HK-2 (cell line): ENCODE data around the gene DMD.
"Not testable (repeated sequence)": the region's sequence is repeated elsewhere in the genome, so short reads cannot be mapped to it uniquely, and the experiment has no call there.

Experiments used
- DNase-seq: peaks from one replicate; pipeline ENCODE4 v3.0.0-alpha.2; 2018; ENCODE audit not compliant: unreplicated experiment

DMD gene

DNA sequence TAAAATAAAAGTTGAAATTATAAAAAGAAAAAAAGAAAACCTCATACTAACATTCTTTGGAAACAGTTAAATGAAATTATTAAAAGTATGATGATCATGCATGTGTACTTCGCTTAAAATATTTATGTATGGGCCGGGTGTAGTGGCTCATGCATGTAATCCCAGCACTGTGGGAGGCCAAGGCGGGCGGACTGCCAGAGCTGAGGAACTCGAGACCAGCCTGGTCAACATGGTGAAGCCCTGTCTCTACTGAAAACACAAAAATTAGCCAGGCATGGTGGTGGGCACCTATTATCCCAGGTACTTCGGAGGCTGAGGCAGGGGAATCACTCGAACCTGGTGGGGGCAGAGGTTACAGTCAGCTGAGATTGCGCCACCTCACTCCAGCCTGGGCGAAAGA is 1187.3 kb downstream of the DMD start:
- DNase-seq: no peak

DNA sequence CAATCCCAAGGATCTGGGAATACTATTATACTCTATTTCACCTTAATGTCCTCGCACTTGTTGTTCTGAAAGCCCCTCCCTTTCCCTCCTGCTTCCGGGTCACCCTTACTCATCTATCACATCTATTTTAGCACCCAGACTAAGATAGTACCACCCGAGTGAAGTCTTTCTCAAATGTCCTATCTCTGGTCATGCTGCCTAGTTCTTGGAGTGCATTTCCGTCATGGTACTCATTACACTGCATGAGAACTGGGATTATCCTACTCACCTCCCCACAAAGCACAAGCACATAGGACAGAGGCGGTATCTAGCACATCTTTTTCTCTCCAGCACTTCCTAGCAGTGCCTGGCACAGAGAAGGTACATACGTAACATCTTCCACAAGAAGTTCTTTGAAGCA is 1195.2 kb downstream of the DMD start:
- DNase-seq: no peak

GRCh38 chrX:32010948-32011347 is 1200.4 kb downstream of the DMD start:
- no peak for DNase-seq

DNA sequence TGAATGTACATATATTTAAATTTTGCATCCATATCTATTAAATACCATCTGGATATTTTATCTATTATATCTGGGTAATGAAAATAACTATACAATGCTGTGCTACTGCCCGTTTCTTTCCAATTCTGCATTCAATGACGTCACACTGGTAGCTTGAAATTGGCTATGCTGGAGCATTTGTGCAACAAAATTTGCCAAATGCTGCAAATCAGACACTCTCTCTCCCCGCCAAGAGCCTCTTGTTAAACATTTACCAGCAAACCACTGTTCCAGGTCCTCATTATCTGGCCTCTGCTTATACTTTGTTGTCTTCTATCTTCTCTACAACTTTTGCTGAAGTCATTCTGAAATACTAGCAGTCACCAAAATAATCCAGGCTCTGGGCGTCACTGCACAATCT is 1201.1 kb downstream of the DMD start:
- no peak for DNase-seq

GRCh38 chrX:31993637-31994036 is 1217.7 kb downstream of the DMD start:
- DNase-seq: no peak

DNA sequence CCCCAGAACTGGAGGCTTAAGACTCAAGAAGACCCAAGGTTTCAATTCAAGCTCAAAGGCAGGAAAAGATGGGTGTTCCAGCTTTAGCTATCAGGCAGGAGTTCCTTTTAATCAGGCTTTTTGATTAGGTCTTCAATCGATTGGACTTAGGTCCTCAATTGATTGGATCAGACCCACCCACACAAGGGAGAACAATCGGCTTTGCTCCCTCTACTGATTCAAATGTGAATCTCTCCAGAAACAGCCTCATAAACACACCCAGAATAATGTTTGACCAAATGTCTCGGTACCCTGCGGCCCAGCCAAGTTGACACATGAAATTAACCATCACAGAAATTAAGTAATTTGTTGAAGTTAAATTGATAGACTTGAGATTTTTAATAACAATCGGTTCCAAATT is 1222.4 kb downstream of the DMD start:
- no peak for DNase-seq

- no peak for DNase-seq
Observed at GRCh38 chrX:31981546-31982062, 1229.7 kb downstream of the DMD start.

DNA sequence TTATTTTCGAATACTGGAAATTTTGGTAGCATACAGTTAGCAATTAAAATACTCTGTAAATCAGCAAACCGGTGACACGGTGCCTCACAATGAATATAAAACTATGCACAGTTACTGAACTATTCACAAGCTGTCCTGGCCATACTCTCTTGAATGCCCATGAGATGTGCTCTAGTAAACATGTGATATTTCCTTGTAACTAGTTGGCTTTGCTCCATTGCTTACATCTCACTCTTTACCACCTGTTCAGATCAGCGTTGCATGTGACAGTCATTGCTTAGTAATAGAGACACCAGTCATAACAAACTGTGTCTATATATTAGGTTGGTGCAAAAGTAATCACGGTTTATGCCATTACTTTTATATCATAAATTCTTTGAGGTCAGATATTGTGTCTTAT is 1241.6 kb downstream of the DMD start:
- DNase-seq: no peak

- no peak for DNase-seq
Observed at GRCh38 chrX:31962256-31962655, 1249.1 kb downstream of the DMD start.

DNA sequence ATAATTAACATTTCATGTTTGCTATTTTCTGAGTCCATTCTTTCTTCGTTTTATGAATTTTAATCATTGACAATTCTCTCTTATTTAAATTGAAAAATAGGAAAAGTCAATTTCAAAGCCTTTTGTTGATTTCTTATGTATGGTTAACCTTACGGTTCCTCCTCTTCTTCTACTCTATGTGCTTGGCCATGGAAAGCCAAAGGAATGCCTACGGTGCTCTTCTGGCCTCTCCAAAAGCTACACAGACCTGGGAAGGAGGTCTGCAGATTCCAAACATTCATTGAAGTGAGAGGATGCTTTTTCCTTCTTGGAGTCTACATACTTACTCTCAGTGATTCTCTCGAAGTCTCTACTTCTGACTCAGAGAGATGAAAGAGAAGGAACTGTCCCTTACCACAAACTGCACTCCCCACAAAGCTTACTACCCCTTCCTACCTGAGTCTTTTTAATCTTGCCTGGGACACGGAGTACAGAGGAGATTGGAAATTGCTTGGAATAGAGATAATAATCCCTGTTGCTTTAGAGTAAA is 1276.4 kb downstream of the DMD start:
- DNase-seq: no peak

- DNase-seq: no peak
Observed at GRCh38 chrX:31934015-31934414, 1277.3 kb downstream of the DMD start.

- no peak for DNase-seq
Observed at GRCh38 chrX:31932769-31933168, 1278.6 kb downstream of the DMD start.

GRCh38 chrX:31932320-31932719 is 1279.0 kb downstream of the DMD start:
- not testable (repeated sequence) for DNase-seq

DNA sequence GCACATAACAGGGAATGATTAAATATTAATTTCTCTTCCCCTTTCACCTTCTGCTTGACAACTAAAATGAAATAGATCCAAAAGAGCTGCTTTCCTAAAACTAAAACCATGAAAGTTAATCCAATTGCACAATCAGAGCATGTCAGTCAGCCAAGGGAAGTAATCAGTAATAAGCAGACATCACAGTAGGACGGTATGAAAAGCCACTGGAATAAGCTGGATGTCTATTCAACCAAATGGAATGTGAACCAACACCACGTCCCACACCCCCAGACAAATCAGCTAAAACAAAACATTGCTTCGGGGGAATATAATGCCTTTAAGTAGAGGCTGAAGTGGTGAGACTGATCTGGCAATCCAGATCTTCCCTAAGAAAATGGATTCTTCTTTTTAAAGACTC is 1280.1 kb downstream of the DMD start:
- DNase-seq: peak; percentile 20

DNA sequence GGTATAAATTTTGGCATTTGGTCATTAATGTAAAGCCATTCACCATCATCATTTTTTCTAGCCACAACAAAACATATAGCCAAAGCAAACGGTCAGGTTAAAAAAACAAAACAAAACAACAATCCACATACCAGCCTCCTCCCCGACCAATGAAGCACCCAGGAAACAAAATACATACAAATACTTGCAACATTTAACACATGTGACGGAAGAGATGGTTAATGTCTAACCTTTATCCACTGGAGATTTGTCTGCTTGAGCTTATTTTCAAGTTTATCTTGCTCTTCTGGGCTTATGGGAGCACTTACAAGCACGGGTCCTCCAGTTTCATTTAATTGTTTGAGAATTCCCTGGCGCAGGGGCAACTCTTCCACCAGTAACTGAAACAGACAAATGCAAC is 1282.0 kb downstream of the DMD start:
- no peak for DNase-seq

GRCh38 chrX:31921236-31921635 is 1290.1 kb downstream of the DMD start:
- no peak for DNase-seq

DNA sequence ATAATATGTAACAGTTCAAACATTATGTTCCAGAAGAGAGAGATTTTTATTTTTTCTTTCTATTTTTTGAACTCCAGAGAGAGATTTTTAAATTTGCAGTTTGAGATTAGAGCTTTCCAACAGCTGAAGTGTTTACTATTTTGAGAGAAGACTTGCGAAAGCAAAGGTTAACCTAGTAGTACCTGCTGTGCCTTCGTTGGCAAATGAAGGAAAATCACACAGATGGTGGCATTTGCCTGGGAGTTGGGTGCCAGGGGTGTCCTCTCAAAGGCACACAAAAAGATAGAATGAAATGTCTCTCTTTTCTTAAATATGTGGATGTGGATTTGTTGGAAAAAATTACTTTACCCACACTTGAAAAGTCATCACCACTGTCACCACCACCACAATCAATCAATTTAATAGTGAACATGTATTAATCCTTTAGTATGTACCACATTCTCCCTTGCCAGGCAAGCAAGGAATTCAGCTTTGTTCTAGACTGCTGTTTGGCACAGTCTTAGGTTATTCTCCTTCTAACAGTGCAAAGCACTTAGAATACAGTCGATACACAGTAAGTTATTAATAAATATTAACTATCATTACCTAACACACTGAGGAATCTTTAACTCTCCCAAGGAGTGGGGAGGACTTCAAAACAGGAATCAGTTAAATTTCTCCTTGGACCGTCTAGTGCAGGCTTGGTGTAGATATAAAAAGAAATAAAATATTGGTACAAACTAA is 1301.3 kb downstream of the DMD start:
- DNase-seq: no peak

DNA sequence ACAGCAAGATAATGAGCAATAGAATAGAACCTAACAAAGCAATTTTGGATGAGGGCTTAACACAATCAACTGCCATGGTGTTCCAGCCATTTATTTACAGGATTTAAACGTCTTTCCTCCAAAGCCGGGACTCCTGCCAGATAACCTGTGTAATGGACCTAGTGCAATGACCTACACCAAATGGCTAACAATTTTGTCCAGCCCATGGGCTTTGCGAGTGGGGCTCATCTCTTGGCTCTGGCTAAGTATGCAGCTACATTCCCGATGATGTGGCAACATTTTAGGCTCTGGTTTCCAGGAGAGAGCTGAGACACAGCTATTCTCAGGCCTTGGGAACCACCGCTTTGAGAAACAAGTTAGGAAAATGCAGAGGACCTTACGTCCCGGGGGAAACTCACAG is 1317.2 kb downstream of the DMD start:
- no peak for DNase-seq

- DNase-seq: no peak
Observed at GRCh38 chrX:31893525-31893924, 1317.8 kb downstream of the DMD start.

- DNase-seq: no peak
Observed at GRCh38 chrX:31889088-31889487, 1322.3 kb downstream of the DMD start.

- no peak for DNase-seq
Observed at GRCh38 chrX:31884535-31884934, 1326.8 kb downstream of the DMD start.

- no peak for DNase-seq
Observed at GRCh38 chrX:31872007-31872406, 1339.3 kb downstream of the DMD start.

- no peak for DNase-seq
Observed at GRCh38 chrX:31870267-31870666, 1341.1 kb downstream of the DMD start.

DNA sequence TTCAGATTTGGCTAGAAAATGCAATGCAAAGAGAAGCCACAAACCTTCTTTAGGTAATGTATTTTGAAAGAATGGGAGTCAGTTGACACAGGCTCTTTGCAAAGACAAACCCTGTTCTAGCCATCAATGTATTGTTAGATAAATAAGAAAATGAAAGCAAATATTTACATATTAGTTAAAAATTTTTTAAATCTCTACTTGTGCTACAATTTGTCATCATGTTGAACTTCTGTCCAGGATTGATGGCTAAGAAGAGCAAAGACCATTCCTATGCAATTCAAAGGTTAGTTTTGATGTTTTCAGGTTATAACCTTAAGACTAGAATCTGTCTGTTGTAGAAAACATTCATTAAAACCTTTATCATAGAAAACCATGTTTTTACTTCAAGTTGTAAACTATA is 1350.7 kb downstream of the DMD start:
- no peak for DNase-seq
